Nephron (organoid): ENCODE data around the gene PTPRD.

Source experiments
- H3K27ac Mint-ChIP-seq, 3 experiments: 2 replicates each; pipeline ENCODE4 v1.8.0; 2020; ENCODE audit warnings: mixed read lengths in 3 of 3, mild to moderate bottlenecking in 2 of 3, moderate library complexity in 1 of 3
- H3K27me3 Mint-ChIP-seq: 2 replicates; pipeline ENCODE4 v1.8.0; 2021; ENCODE audit warnings: low read depth, mild to moderate bottlenecking, moderate library complexity, mixed read lengths
- H3K36me3 Mint-ChIP-seq: 2 replicates; pipeline ENCODE4 v1.8.0; 2020; ENCODE audit warnings: low read depth, mixed read lengths
- H3K4me1 Mint-ChIP-seq: 2 replicates; pipeline ENCODE4 v1.8.0; 2020; ENCODE audit warnings: mixed read lengths
- H3K4me3 Mint-ChIP-seq, 3 experiments: 2 replicates each; pipeline ENCODE4 v1.8.0; 2020; ENCODE audit warnings: mild to moderate bottlenecking in 3 of 3, mixed read lengths in 3 of 3, moderate library complexity in 2 of 3
- H3K9me3 Mint-ChIP-seq: 2 replicates; pipeline ENCODE4 v1.8.0; 2020; ENCODE audit warnings: mixed read lengths
- TF ChIP-seq, protein P1 (sequence below), 3 experiments: fragments of 200-600 bp; sonication (generic); IDR thresholded peaks; one replicate each; pipeline ENCODE4 v1.5.0; 2021; ENCODE audit warnings: antibody characterized with exemption in 3 of 3; ENCODE audit not compliant: unreplicated experiment in 3 of 3

Gene PTPRD

DNA sequence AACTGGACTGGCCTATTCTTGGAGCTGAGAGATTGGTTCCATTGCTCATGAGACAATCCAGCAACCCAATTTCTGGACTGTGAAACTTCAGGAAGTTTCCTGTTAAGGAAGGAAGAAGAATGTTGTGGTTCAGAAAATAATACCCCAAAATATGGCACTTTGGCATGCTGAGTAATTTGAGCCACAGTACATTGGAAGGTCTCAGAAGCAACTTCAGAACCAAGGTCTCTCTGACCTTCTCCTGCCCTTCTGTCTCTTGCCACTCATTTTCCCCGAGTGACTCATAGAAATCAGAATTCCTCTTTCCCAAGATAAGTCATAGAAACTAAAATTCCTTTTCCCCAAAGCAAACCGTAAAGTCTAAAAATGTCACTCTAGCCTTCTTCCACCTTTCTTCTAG lies 1366.1 kb downstream of the PTPRD start:
- no peak overlapping the region for H3K27ac Mint-ChIP-seq
- no peaks in the 10 kb centered on the region for H3K27me3 Mint-ChIP-seq
- H3K9me3 Mint-ChIP-seq, result peaks cover 17% of the 10 kb centered on the region
- no peaks in the 10 kb centered on the region for H3K36me3 Mint-ChIP-seq
- TF ChIP-seq, protein P1, sequence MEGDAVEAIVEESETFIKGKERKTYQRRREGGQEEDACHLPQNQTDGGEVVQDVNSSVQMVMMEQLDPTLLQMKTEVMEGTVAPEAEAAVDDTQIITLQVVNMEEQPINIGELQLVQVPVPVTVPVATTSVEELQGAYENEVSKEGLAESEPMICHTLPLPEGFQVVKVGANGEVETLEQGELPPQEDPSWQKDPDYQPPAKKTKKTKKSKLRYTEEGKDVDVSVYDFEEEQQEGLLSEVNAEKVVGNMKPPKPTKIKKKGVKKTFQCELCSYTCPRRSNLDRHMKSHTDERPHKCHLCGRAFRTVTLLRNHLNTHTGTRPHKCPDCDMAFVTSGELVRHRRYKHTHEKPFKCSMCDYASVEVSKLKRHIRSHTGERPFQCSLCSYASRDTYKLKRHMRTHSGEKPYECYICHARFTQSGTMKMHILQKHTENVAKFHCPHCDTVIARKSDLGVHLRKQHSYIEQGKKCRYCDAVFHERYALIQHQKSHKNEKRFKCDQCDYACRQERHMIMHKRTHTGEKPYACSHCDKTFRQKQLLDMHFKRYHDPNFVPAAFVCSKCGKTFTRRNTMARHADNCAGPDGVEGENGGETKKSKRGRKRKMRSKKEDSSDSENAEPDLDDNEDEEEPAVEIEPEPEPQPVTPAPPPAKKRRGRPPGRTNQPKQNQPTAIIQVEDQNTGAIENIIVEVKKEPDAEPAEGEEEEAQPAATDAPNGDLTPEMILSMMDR (IDR thresholded peaks at IDR 0.05; ENCODE audit: unreplicated experiment in 3 of 3), result no peak
- H3K4me3 Mint-ChIP-seq, result no peak overlapping the region
- H3K4me1 Mint-ChIP-seq, result no peaks in the 10 kb centered on the region

DNA sequence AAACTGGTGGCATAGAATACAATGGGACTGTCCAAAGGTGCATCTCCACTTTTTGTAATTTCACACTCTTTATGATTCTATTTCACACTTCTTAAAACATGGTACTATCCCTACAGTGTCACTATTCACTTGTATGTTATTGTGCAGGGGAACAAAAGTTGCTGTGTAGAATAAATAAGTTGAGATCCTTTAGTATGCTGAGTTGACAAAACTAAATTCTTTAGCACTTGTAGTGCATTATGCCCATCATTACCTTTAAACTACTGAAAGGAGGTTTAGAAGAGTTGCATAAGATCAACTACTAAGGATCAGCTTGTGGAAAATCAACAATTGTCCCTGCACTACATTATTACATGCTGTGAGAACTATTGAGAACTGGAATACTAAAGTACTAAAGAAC lies 1380.9 kb downstream of the PTPRD start:
- Mint-ChIP-seq H3K4me3 (no peak overlapping the region), H3K4me1 (no peaks in the 10 kb centered on the region), H3K27me3 (no peaks in the 10 kb centered on the region), H3K36me3 (no peaks in the 10 kb centered on the region), H3K27ac (no peak overlapping the region), H3K9me3 (peaks cover 14% of the 10 kb centered on the region)
- TF ChIP-seq, protein P1 (IDR thresholded peaks at IDR 0.05; ENCODE audit: unreplicated experiment in 3 of 3), result no peak

DNA sequence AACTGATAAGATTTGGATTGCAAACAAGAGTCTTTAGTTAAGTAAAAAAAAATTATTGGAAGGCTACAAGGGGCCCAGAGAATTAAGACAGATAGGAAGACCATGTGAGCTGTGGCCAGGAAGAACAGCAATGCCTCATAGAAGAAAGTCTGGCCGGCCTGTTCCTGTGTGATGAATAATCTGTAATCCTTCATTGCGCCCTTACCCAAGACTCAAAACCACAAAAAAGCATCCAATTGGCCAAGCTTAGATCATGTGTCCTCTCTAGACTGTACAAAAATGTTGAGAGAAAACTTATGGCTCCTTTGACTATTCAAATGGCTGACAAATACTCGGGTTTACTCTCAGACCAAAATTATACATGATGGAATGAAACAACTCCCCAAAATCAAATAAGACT lies 1383.5 kb downstream of the PTPRD start:
- Mint-ChIP-seq H3K4me1 (no peaks in the 10 kb centered on the region), H3K27me3 (no peaks in the 10 kb centered on the region), H3K4me3 (no peak overlapping the region), H3K9me3 (peaks cover under 1% of the 10 kb centered on the region), H3K27ac (no peak overlapping the region), H3K36me3 (no peaks in the 10 kb centered on the region)
- TF ChIP-seq, protein P1 (IDR thresholded peaks at IDR 0.05; ENCODE audit: unreplicated experiment in 3 of 3), result no peak

DNA sequence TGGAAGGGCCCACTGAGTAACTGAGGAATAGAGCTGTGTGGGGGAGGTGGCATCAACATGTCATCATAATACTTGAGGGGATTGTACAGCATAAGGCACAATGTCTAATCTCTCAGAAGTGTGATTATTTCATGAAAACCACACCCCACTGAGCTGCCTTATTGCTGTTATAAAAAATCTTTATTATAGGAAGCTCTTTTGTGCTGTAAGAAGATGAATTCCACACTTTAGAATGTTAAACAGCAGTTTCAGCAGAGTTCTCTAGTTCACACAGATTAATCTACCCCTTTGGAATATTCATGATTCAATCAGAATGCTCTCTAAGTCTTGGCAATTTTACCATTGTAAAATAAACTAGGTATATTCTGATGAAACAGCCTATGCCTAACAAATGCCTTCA lies 1389.6 kb downstream of the PTPRD start:
- H3K9me3 Mint-ChIP-seq, result no peaks in the 10 kb centered on the region
- TF ChIP-seq, protein P1 (IDR thresholded peaks at IDR 0.05; ENCODE audit: unreplicated experiment in 3 of 3), result no peak
- no peaks in the 10 kb centered on the region for H3K36me3 Mint-ChIP-seq
- H3K27me3 Mint-ChIP-seq, result no peaks in the 10 kb centered on the region
- no peak overlapping the region for H3K4me3 Mint-ChIP-seq
- H3K4me1 Mint-ChIP-seq, result peaks cover 17% of the 10 kb centered on the region
- no peak overlapping the region for H3K27ac Mint-ChIP-seq

DNA sequence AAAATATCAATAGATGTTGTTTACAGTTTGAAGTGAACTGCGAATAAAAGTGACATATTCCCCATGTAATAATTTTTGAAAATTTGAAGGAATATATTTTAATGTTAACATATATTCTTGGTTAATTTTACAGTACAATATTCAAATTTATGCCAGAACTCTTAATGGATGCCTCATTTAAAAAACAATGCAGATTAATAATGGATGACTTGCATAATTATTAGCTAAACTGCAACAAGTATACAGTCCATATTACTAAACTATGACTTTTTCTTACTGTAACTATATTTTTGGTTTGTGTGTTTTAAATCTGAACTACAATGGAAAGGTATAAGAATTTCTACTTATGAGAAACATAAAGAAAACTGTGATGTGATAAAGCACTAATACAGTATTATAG lies 1390.1 kb downstream of the PTPRD start:
- TF ChIP-seq, protein P1 (IDR thresholded peaks at IDR 0.05; ENCODE audit: unreplicated experiment in 3 of 3), result no peak
- Mint-ChIP-seq H3K4me1 (peaks cover 22% of the 10 kb centered on the region), H3K27ac (no peak overlapping the region), H3K4me3 (no peak overlapping the region), H3K27me3 (no peaks in the 10 kb centered on the region), H3K36me3 (no peaks in the 10 kb centered on the region), H3K9me3 (no peaks in the 10 kb centered on the region)

DNA sequence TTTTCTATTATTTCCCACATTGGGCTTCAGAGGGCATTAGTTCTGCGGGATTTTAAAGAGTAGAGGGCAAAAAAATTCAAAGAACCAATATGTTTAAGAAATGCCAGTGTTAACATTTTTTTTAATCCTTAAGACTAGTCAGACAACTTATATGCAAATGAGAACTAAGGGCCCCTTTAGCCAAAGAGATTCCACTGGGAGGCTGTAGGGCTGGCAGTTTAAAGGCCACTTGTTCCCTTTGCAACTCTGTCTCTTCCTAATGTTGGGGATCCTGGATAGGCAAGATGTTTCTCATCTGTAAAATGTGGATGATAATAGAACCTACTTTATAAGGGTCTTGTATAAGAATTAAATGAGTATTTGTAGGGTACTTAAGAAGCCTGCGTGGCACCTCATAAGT lies 1395.9 kb downstream of the PTPRD start:
- Mint-ChIP-seq H3K4me3 (no peak overlapping the region), H3K4me1 (peaks cover 37% of the 10 kb centered on the region), H3K27me3 (no peaks in the 10 kb centered on the region), H3K36me3 (no peaks in the 10 kb centered on the region), H3K9me3 (no peaks in the 10 kb centered on the region), H3K27ac (no peak overlapping the region)
- TF ChIP-seq, protein P1 (IDR thresholded peaks at IDR 0.05; ENCODE audit: unreplicated experiment in 3 of 3), result no peak
